Ovary (tissue), 9 donors: ENCODE results near the gene FAAH. TPM values are rescaled to one million over a fixed set of nuclear protein-coding genes. Genes with fewer than 3 reads are reported as not detected.

Source experiments
- DNase-seq, 5 donors: peaks; one replicate each; pipeline ENCODE4 v3.0.0-alpha.2; 2019 to 2020
- H3K27ac ChIP-seq, 2 donors: fragments of 200-600 bp; one replicate each; pipeline versions ENCODE4 v1.5.1 to v1.8.0; 2019 to 2022
- H3K27me3 ChIP-seq: fragments of 200-600 bp; one replicate; pipeline ENCODE4 v1.8.0; 2022
- H3K36me3 ChIP-seq: fragments of 200-600 bp; sonication (generic); one replicate; pipeline ENCODE4 v1.5.1; 2019
- H3K4me1 ChIP-seq: one replicate; pipeline ENCODE4 v1.8.1; 2013; ENCODE audit warnings: mild to moderate bottlenecking, moderate library complexity; ENCODE audit not compliant: insufficient read depth
- H3K4me3 ChIP-seq: fragments of 200-600 bp; sonication (generic); one replicate; pipeline ENCODE4 v1.5.1; 2017
- H3K9me3 ChIP-seq, 2 donors: fragments of 200-600 bp in 1 of 2; sonication (generic) in 1 of 2; one replicate each; pipeline versions ENCODE4 v1.5.1 to v1.8.1; 2013 to 2019; ENCODE audit warnings: mild to moderate bottlenecking in 1 of 2, moderate library complexity in 1 of 2
- EP300 ChIP-seq: sonication (generic); formaldehyde crosslinking; IDR thresholded peaks from one replicate; pipeline ENCODE4 v1.6.1; 2017; ENCODE audit warnings: antibody characterized with exemption
- POLR2A ChIP-seq: fragments of 450-650 bp; IDR thresholded peaks from one replicate; pipeline ENCODE4 v1.6.1; 2017; ENCODE audit warnings: antibody characterized with exemption, mild to moderate bottlenecking, moderate library complexity
- WGBS, 3 donors: extraction: QIAGEN DNeasy Blood & Tissue Kit in 1 of 3; methylation state at CpG; one replicate each; pipeline versions ENCODE4 v1.1.5 to v1.1.7; 2013 to 2017; 5-methylcytosine and 5-hydroxymethylcytosine counted together
- intact Hi-C, 4 donors: fragments of 100-400 bp; cut with DNase I; formaldehyde crosslinking; loops; one replicate each; pipeline versions ENCODE4 v1.11.0 to v1.15.1; 2022 to 2023
- polyA plus RNA-seq, 2 donors: library from polyadenylated mRNA; stranded (reverse); fragments of 200-250 nt in 1 of 2; fragments of 350-450 nt in 1 of 2; fragmentation: Illumina TruSeq in 1 of 2; extraction: RNeasy Lipid Tissue Mini Kit (QIAGEN cat#74804) in 1 of 2; gene quantifications; one replicate each; pipeline ENCODE4 v1.2.3, GENCODE V29; 2013 to 2014
- total RNA-seq, 7 donors: library from RNA; depleted of rRNA in 2 of 7; stranded (reverse); fragments of >200 nt in 2 of 7; fragmentation: NEBNext Ultra II Directional in 3 of 7; extraction: Animal tissue kit (Norgen Biotek cat#: 25700) in 3 of 7; gene quantifications; one replicate each; pipeline versions ENCODE4 v1.1.0 to v1.2.4, GENCODE V29; 2016 to 2023
- TF ChIP-seq, protein P1 (sequence below), 3 donors: fragments of 450-650 bp in 2 of 3; fragments of 200-600 bp in 1 of 3; IDR thresholded peaks; one replicate each; pipeline versions ENCODE4 v1.5.1 to v1.8.0; 2016 to 2022; ENCODE audit warnings: antibody characterized with exemption in 3 of 3, mild to moderate bottlenecking in 1 of 3
- donor health status: DM: no; HTN: no; CAD: no; lungs with moderate emphysema.
- donor health status: DM: no; HTN: no; CAD: no.
- donor health status: Bipolar disorder and iron deficiency.
- donor health status: DM: yes; HTN: yes; CAD: no.
- donor health status: DM: no; HTN: no; CAD: no.
- donor health status: DM: yes; HTN: yes; CAD: no.

FAAH gene
- total and polyA plus RNA-seq, 9 donors, result 1.3 to 32.7 (median 8.4) TPM

- H3K36me3 ChIP-seq, result no peaks in the 10 kb centered on the region
Measured at GRCh38 chr1:46411010-46411405, 16.9 kb downstream of the FAAH start.

GRCh38 chr1:46411601-46412341 is 17.7 kb downstream of the FAAH start:
- Histone ChIP-seq H3K9me3 (no peaks in the 10 kb centered on the region), H3K4me3 (no peak overlapping the region), H3K27ac (no peak overlapping the region), H3K4me1 (no peaks in the 10 kb centered on the region), H3K27me3 (no peaks in the 10 kb centered on the region), H3K36me3 (no peaks in the 10 kb centered on the region)
- intact Hi-C loops, result loop anchor here in 1 of 4 donors (10.0 kb wide), 1 partner anchor 313 kb away; no protein-coding TSS in a partner anchor
- DNase-seq, result no peak
- WGBS, 3 donors, result 83 to 90% (median 84%) methylated on average over 16 of the region's 16 CpGs
- TF ChIP-seq EP300, result no peak

More at GRCh38 chr1:46411010-46411405, 16.9 kb downstream of the FAAH start:
- Histone ChIP-seq H3K27ac (no peak overlapping the region), H3K4me1 (no peaks in the 10 kb centered on the region), H3K9me3 (no peaks in the 10 kb centered on the region), H3K27me3 (no peaks in the 10 kb centered on the region), H3K4me3 (no peak overlapping the region)
- intact Hi-C loops, result loop anchor here in 1 of 4 donors (10.0 kb wide), 1 partner anchor 314 kb away; no protein-coding TSS in a partner anchor
- DNase-seq, result no peak
- no peak for TF ChIP-seq POLR2A
- TF ChIP-seq, protein P1, sequence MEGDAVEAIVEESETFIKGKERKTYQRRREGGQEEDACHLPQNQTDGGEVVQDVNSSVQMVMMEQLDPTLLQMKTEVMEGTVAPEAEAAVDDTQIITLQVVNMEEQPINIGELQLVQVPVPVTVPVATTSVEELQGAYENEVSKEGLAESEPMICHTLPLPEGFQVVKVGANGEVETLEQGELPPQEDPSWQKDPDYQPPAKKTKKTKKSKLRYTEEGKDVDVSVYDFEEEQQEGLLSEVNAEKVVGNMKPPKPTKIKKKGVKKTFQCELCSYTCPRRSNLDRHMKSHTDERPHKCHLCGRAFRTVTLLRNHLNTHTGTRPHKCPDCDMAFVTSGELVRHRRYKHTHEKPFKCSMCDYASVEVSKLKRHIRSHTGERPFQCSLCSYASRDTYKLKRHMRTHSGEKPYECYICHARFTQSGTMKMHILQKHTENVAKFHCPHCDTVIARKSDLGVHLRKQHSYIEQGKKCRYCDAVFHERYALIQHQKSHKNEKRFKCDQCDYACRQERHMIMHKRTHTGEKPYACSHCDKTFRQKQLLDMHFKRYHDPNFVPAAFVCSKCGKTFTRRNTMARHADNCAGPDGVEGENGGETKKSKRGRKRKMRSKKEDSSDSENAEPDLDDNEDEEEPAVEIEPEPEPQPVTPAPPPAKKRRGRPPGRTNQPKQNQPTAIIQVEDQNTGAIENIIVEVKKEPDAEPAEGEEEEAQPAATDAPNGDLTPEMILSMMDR (IDR thresholded peaks at IDR 0.05), result no peak
- no peak for TF ChIP-seq EP300
- WGBS, 3 donors, result 90 to 93% (median 90%) methylated on average over 7 of the region's 7 CpGs

GRCh38 chr1:46412893-46413595 is 18.9 kb downstream of the FAAH start:
- Histone ChIP-seq H3K9me3 (no peaks in the 10 kb centered on the region), H3K27me3 (no peaks in the 10 kb centered on the region), H3K4me1 (no peaks in the 10 kb centered on the region), H3K36me3 (no peaks in the 10 kb centered on the region), H3K27ac (no peak overlapping the region), H3K4me3 (no peak overlapping the region)
- DNase-seq, result no peak
- intact Hi-C loops, result loop anchor here in 1 of 4 donors (10.0 kb wide), 1 partner anchor 312 kb away; no protein-coding TSS in a partner anchor
- 72 to 75% (median 75%) methylated on average over 13 of the region's 13 CpGs for WGBS, 3 donors
- TF ChIP-seq, protein P1 (IDR thresholded peaks at IDR 0.05), result no peak
- TF ChIP-seq EP300 (no peak), POLR2A (no peak)

- Histone ChIP-seq H3K4me3 (no peak overlapping the region), H3K4me1 (no peaks in the 10 kb centered on the region), H3K27ac (no peak overlapping the region), H3K9me3 (no peaks in the 10 kb centered on the region), H3K36me3 (no peaks in the 10 kb centered on the region), H3K27me3 (no peaks in the 10 kb centered on the region)
- DNase-seq, result no peak
- 73 to 78% (median 76%) methylated on average over 7 of the region's 7 CpGs for WGBS, 3 donors
- intact Hi-C loops, result loop anchor here in 1 of 4 donors (10.0 kb wide), 1 partner anchor 311 kb away; no protein-coding TSS in a partner anchor
- TF ChIP-seq, protein P1 (IDR thresholded peaks at IDR 0.05), result no peak
- TF ChIP-seq POLR2A (no peak), EP300 (no peak)
Measured at GRCh38 chr1:46413596-46413985, 19.5 kb downstream of the FAAH start.
